ENCODE data around the gene NUBP1. TPM values are rescaled to one million over a fixed set of nuclear protein-coding genes. Genes with fewer than 3 reads are reported as not detected.

NUBP1 gene
- total RNA-seq, 1 donor from 2014 or later = 32.9 TPM

GRCh38 chr16:10753670-10754069 lies 10.0 kb downstream of the NUBP1 start:
- peak overlapping the region; percentile 11 for H3K27ac Mint-ChIP-seq (ENCODE audit: unreplicated experiment)
- H3K9me3 Mint-ChIP-seq = no peaks in the 10 kb centered on the region
- DNase-seq (ENCODE audit: low read depth, low spot score) = no peak
- TF ChIP-seq, protein P1, sequence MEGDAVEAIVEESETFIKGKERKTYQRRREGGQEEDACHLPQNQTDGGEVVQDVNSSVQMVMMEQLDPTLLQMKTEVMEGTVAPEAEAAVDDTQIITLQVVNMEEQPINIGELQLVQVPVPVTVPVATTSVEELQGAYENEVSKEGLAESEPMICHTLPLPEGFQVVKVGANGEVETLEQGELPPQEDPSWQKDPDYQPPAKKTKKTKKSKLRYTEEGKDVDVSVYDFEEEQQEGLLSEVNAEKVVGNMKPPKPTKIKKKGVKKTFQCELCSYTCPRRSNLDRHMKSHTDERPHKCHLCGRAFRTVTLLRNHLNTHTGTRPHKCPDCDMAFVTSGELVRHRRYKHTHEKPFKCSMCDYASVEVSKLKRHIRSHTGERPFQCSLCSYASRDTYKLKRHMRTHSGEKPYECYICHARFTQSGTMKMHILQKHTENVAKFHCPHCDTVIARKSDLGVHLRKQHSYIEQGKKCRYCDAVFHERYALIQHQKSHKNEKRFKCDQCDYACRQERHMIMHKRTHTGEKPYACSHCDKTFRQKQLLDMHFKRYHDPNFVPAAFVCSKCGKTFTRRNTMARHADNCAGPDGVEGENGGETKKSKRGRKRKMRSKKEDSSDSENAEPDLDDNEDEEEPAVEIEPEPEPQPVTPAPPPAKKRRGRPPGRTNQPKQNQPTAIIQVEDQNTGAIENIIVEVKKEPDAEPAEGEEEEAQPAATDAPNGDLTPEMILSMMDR (conservative IDR thresholded peaks at IDR 0.05) = no peak
- H3K4me1 Mint-ChIP-seq = no peaks in the 10 kb centered on the region
- peaks cover 5% of the 10 kb centered on the region for H3K36me3 Mint-ChIP-seq (ENCODE audit: low read depth)
- H3K27me3 Mint-ChIP-seq (ENCODE audit: low read depth) = no peaks in the 10 kb centered on the region
- H3K4me3 Mint-ChIP-seq = no peak overlapping the region

GRCh38 chr16:10754941-10755340 lies 11.3 kb downstream of the NUBP1 start:
- no peak for DNase-seq (ENCODE audit: low read depth, low spot score)
- H3K9me3 Mint-ChIP-seq = no peaks in the 10 kb centered on the region
- TF ChIP-seq, protein P1 (conservative IDR thresholded peaks at IDR 0.05) = no peak
- no peak overlapping the region for H3K4me3 Mint-ChIP-seq
- H3K27me3 Mint-ChIP-seq (ENCODE audit: low read depth) = no peaks in the 10 kb centered on the region
- H3K27ac Mint-ChIP-seq (ENCODE audit: unreplicated experiment) = peak overlapping the region; percentile 35
- no peaks in the 10 kb centered on the region for H3K4me1 Mint-ChIP-seq
- peaks cover 10% of the 10 kb centered on the region for H3K36me3 Mint-ChIP-seq (ENCODE audit: low read depth)

DNA sequence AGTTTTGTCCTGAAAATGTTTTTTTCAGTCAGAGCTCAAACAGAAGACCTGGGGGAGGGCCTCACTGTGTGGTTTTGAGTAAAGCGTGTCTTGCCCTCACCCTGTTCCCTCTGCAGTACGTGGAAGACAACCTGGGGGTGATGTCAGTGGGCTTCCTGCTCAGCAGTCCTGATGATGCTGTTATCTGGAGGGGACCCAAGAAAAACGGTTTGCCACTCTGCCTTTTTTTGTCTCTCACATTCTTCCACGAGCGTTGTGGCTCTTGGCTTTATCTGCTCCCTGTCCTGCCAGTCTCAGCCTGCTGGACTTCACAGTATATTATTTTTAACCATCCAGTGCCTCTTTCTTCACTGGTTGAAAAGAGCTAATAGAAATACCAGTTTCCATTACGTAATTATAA lies 12.9 kb downstream of the NUBP1 start:
- Mint-ChIP-seq H3K27me3 (ENCODE audit: low read depth) (no peaks in the 10 kb centered on the region), H3K9me3 (no peaks in the 10 kb centered on the region), H3K4me3 (no peak overlapping the region), H3K4me1 (no peaks in the 10 kb centered on the region), H3K36me3 (ENCODE audit: low read depth) (peaks cover 15% of the 10 kb centered on the region), H3K27ac (ENCODE audit: unreplicated experiment) (no peak overlapping the region)
- DNase-seq (ENCODE audit: low read depth, low spot score) = no peak
- TF ChIP-seq, protein P1 (conservative IDR thresholded peaks at IDR 0.05) = no peak

- Mint-ChIP-seq H3K4me3 (no peak overlapping the region), H3K9me3 (no peaks in the 10 kb centered on the region), H3K36me3 (ENCODE audit: low read depth) (peaks cover 33% of the 10 kb centered on the region), H3K27ac (ENCODE audit: unreplicated experiment) (no peak overlapping the region), H3K4me1 (no peaks in the 10 kb centered on the region), H3K27me3 (ENCODE audit: low read depth) (no peaks in the 10 kb centered on the region)
- TF ChIP-seq, protein P1 (conservative IDR thresholded peaks at IDR 0.05) = no peak
- no peak for DNase-seq (ENCODE audit: low read depth, low spot score)
Observed at GRCh38 chr16:10760858-10761257, 17.2 kb downstream of the NUBP1 start.

- Mint-ChIP-seq H3K4me3 (no peak overlapping the region), H3K36me3 (ENCODE audit: low read depth) (peaks cover 33% of the 10 kb centered on the region), H3K9me3 (no peaks in the 10 kb centered on the region), H3K27ac (ENCODE audit: unreplicated experiment) (no peak overlapping the region), H3K4me1 (no peaks in the 10 kb centered on the region), H3K27me3 (ENCODE audit: low read depth) (no peaks in the 10 kb centered on the region)
- TF ChIP-seq, protein P1 (conservative IDR thresholded peaks at IDR 0.05) = no peak
- no peak for DNase-seq (ENCODE audit: low read depth, low spot score)
Observed at GRCh38 chr16:10761373-10761772, 17.7 kb downstream of the NUBP1 start.

All from neural crest cell (in vitro differentiated cells).